ENCODE results near the gene HEY2.
"Not testable (repeated sequence)": the region's sequence is repeated elsewhere in the genome, so short reads cannot be mapped to it uniquely, and the experiment has no call there.

The HEY2 gene

GRCh38 chr6:125749173-125749864 is at the start of gene HEY2:
Gene HEY2 (plus strand): TSS chr6:125749632. CDS start chr6:125749777, 145 bp downstream.
- DNase-seq (ENCODE audit: low read depth in 2 of 2), result peak; percentile 76 to 89

- no peak for DNase-seq (ENCODE audit: low read depth in 2 of 2)
Measured at GRCh38 chr6:125700581-125701353, 48.7 kb upstream of the HEY2 start.

- DNase-seq (ENCODE audit: low read depth in 2 of 2), result no peak
Measured at GRCh38 chr6:125701354-125701668, 48.1 kb upstream of the HEY2 start.

- DNase-seq (ENCODE audit: low read depth in 2 of 2), result not testable (repeated sequence)
Measured at GRCh38 chr6:125703882-125704281, 45.5 kb upstream of the HEY2 start.

- DNase-seq (ENCODE audit: low read depth in 2 of 2), result no peak
Measured at GRCh38 chr6:125707615-125708243, 41.7 kb upstream of the HEY2 start.

GRCh38 chr6:125711013-125711675 is 38.3 kb upstream of the HEY2 start:
- DNase-seq (ENCODE audit: low read depth in 2 of 2), result no peak

GRCh38 chr6:125714441-125715090 is 34.9 kb upstream of the HEY2 start:
- DNase-seq (ENCODE audit: low read depth in 2 of 2), result no peak

GRCh38 chr6:125717120-125717731 is 32.2 kb upstream of the HEY2 start:
- DNase-seq (ENCODE audit: low read depth in 2 of 2), result no peak

GRCh38 chr6:125718109-125718508 is 31.3 kb upstream of the HEY2 start:
- DNase-seq (ENCODE audit: low read depth in 2 of 2), result no peak

GRCh38 chr6:125722886-125723285 is 26.5 kb upstream of the HEY2 start:
- DNase-seq (ENCODE audit: low read depth in 2 of 2), result no peak

- DNase-seq (ENCODE audit: low read depth in 2 of 2), result no peak
Measured at GRCh38 chr6:125727216-125727615, 22.2 kb upstream of the HEY2 start.

GRCh38 chr6:125728739-125729138 is 20.7 kb upstream of the HEY2 start:
- DNase-seq (ENCODE audit: low read depth in 2 of 2), result no peak

GRCh38 chr6:125729983-125730382 is 19.4 kb upstream of the HEY2 start:
- no peak for DNase-seq (ENCODE audit: low read depth in 2 of 2)

GRCh38 chr6:125732398-125732797 is 17.0 kb upstream of the HEY2 start:
- DNase-seq (ENCODE audit: low read depth in 2 of 2), result no peak

GRCh38 chr6:125733516-125734300 is 15.7 kb upstream of the HEY2 start:
- DNase-seq (ENCODE audit: low read depth in 2 of 2), result no peak

- no peak for DNase-seq (ENCODE audit: low read depth in 2 of 2)
Measured at GRCh38 chr6:125738276-125738675, 11.2 kb upstream of the HEY2 start.

GRCh38 chr6:125739364-125739763 is 10.1 kb upstream of the HEY2 start:
- DNase-seq (ENCODE audit: low read depth in 2 of 2), result no peak

- no peak for DNase-seq (ENCODE audit: low read depth in 2 of 2)
Measured at GRCh38 chr6:125741336-125741735, 8.1 kb upstream of the HEY2 start.

- DNase-seq (ENCODE audit: low read depth in 2 of 2), result no peak
Measured at GRCh38 chr6:125742024-125742423, 7.4 kb upstream of the HEY2 start.

GRCh38 chr6:125742464-125743120 is 6.8 kb upstream of the HEY2 start:
- no peak for DNase-seq (ENCODE audit: low read depth in 2 of 2)

Measured in stimulated activated CD8-positive, alpha-beta memory T cell treated with anti-CD3 and anti-CD28 coated beads, Interleukin-2, amount 100 ng/mL, for 48 hours (primary cell).